ENCODE results near the gene GSK3B.
A peak's percentile ranks its signal among the peaks of the same experiment; 100 is the strongest.

GSK3B gene

DNA sequence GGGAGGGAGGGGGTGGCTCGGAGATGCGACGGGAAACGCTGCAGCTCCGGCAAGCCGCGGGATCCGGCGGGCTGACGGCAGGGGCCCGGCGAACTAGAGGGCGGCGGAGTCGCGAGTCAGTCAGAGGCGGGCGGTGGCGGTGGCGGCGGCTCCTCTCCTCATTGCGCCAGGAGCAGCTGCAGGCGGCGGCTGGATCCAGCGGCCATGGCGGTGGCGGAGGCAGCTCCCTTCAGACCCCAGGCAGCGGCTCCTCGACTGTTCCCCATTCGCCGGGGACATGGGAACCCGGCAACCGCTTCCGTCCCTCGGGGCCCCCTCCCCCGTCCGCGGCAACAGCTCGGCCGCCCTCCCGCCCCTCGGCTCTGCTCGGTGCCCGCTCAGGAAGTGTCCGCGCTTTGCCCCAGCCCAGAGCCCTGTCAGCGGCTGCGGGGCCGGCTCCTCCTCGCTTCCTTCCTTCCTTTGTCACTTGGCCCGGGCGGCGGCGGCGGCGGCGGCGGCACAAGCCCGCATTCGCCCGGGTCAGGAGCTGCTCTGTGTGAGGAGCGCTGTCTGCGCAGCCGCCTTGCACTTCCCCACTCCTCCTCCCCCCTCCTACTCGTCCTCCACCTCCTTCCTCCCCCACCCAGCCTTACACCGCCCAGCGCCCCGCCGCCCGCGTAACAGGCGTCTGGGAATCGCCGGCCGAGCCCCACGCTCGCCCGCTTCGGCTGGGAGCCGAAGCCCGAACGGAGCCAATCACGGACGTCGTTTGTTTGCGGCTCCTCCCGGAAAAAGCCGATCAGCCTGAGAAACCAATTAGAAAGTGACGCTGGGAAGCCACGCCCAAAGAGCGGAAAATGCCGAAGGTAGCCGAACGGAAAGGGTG lies at the start of gene GSK3B:
Gene GSK3B, minus strand, starts transcription at position 537 of the 865 bp plus-strand sequence. CDS start 1,013 bp downstream, outside the sequence.
- peak; percentile 55 to 56 for ATAC-seq

DNA sequence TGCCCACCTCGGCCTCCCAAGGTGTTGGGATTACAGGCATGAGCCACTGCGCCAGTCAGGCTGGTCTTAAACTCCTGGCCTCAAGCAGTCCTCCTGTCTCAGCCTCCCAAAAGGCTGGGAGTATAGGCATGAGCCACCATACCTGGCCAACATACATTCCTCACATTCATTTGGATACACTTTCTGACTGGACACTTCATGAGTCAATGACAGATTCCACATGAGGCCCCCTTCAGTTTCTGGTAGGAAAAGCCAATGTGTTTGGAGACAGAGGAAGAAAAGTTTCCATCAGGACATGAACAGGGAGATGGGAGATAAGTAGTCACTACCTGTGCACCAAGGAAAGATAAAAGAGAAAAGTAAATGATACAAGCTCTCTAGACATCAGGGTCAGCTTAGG lies 49.4 kb upstream of the GSK3B start:
- no peak for ATAC-seq

GRCh38 chr3:120142236-120142635 lies 48.0 kb upstream of the GSK3B start:
- no peak for ATAC-seq

DNA sequence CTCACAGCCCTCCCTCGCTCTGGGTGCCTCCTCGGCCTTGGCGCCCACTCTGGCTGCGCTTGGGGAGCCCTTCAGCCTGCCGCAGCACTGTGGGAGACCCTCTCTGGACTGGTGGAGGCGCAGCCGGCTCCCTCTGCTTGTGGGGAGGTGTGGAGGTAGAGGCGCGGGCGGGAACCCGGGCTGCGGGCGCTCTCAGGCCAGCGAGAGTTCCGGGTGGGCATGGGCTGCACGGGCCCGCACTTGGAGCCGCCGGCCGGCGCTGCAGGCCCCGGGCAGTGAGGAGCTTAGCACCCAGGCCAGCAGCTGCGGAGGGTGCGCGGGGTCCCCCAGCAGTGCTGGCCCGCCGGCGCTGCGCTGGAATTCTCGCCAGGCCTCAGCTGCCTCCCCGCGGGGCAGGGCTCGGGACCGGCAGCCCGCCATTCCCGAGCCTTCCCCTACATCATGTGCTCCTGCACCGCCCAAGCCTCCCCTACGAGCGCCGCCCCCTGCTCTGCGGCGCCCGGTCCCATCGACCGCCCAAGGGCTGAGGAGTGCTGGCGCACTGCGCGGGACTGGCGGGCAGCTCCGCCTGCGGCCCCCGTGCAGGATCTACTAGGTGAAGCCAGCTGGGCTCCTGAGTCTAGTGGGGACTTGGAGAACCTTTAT lies 46.0 kb upstream of the GSK3B start:
- ATAC-seq, result no peak

- no peak for ATAC-seq
Measured at GRCh38 chr3:120139140-120139539, 44.9 kb upstream of the GSK3B start.

DNA sequence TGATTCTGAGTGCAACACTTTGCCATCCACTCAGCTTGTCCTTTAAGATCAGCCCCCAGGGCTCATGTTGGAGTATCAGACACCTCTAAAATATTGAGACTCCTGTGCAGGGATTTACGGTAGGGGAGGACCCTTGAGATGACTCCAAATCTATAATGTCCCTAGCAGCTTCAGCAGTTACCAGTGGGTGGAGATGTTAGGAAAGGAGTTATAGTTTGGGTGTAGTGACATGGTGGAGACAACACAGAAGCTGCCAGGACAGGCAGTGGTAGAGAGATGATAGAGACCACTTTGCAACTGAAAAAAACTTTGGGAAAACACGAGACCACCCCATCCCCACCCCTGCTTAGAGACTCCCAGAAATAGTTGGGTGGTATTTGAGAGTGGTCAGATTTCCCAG lies 43.3 kb upstream of the GSK3B start:
- no peak for ATAC-seq

- ATAC-seq, result no peak
Measured at GRCh38 chr3:120130656-120131055, 36.4 kb upstream of the GSK3B start.

DNA sequence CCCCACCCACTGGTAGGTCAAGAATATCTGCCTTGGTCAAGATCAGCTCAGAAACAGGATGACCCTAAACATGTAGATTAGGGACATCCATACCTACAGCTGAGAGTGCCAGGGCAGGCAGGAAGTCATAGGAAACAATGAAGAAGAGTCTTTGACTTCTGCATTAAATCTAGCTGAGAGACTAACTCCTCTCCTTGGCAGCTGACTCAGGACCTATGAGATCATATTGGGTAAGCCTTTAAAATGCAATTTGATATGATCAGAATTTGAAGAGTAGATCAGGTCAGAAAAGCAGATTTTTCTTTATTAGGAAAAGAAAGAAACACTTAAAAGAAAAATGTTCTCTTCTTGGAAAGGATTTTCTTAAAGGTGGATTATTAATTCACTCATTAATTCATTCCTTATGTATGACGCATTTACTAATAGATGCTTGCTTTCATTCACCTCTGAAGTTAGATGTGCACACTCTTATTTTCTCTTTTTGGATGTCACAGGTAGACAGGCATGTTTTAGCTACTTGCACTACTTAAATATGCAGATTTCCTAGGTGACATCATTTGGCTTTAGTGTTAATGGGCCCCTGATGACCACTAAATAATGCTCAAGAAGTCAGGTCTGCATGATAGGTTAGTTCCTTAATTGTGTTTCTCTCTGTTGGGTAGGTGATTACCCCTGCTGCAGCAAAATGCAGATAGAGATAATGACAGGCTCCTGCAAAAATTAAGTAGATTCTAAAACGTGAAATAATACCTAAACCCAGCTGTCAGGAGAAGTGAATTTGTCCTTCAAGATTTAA lies 35.7 kb upstream of the GSK3B start:
- ATAC-seq, result no peak

GRCh38 chr3:120129051-120129450 lies 34.8 kb upstream of the GSK3B start:
- no peak for ATAC-seq

GRCh38 chr3:120125992-120126391 lies 31.7 kb upstream of the GSK3B start:
- no peak for ATAC-seq

- ATAC-seq, result no peak
Measured at GRCh38 chr3:120119846-120120510, 25.7 kb upstream of the GSK3B start.

DNA sequence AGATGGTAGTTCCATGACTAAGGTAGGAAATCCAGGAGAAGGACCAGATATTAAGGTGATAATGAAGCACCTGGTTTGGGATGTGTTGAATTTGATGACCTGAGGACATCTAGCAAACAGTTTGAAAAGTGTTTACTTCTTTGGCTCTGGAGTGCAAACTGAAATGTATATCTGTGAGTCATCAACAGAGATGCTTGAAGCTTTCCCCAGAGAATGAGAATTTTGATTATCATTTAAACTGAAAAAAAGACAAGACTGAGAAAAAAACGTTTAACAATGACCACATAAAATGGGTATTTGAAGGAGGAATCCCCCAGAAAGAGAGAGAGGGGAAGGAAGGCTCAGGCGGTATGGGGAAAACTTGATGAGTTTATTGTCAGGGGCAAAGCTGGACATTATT lies 20.7 kb upstream of the GSK3B start:
- ATAC-seq, result no peak

- no peak for ATAC-seq
Measured at GRCh38 chr3:120114376-120114775, 20.1 kb upstream of the GSK3B start.

GRCh38 chr3:120113128-120114116 lies 19.2 kb upstream of the GSK3B start:
- no peak for ATAC-seq

DNA sequence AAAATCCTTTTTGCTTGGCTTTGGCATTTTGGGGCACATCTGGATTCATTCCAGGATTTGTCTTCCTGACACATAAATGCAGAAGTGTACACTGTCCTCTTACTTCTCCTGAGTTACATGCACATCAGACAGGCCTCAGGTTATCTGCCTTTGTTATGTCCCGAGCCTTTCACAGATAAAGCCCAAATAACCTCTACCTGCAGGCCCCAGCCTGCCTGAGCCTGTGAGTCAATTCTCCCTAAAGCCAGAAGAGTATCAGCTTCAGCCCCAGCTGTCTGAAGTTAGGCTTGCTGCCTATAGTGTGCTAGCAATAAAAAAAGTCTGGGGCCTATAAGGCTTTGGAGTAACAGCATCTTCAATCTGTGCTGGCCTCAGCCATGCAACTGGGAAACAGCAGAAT lies 17.7 kb upstream of the GSK3B start:
- ATAC-seq, result no peak

DNA sequence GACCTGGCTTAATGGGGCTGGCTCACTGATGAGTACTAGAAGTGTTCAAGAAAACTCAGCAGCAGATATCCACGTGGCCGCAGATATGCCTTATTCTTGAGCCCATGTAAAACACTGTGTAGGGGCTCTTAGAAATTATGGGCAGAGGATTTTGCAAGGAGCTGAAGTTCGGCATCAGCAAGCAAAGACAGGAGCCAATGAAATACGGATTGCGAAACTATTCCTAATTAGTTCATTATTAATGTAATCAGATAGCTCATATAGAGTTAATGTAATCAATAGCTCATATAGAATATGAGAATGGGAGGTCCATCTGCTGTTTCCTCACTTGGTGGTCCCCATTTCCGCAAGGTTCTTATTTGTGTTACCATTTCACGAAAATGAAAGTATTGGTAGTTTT lies 9.0 kb upstream of the GSK3B start:
- ATAC-seq, result no peak

GRCh38 chr3:120102674-120103073 lies 8.4 kb upstream of the GSK3B start:
- ATAC-seq, result no peak

- no peak for ATAC-seq
Measured at GRCh38 chr3:120102232-120102631, 8.0 kb upstream of the GSK3B start.

DNA sequence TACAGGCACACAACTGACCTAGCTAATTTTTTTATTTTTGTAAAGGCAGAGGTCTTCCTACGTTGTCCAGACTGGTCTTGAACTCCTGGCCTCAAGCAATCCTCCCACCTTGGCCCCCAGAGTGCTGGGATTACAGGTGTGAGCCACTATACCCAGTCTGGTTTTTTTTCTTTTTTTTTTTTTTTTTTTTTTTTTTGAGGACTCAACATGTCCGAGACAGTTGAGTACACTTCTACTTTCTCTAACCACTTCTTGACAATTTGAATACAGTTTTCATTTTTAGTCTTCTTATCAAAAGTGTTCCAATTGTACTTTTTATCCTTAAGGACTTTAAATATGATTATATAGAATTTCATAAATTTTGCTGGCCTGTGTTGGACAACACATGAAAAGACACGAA lies 7.4 kb upstream of the GSK3B start:
- ATAC-seq, result no peak

- ATAC-seq, result no peak
Measured at GRCh38 chr3:120100711-120101110, 6.5 kb upstream of the GSK3B start.

GRCh38 chr3:120098710-120099109 lies 4.5 kb upstream of the GSK3B start:
- no peak for ATAC-seq

GRCh38 chr3:120095979-120096426 lies 1.8 kb upstream of the GSK3B start:
- ATAC-seq, result no peak
